MCF 10A (cell line): Measurements from ENCODE around the gene INVS. TPM values are rescaled to one million over a fixed set of nuclear protein-coding genes. Genes with fewer than 3 reads are reported as not detected.

Source experiments
- BruUV-seq: library from RNA; stranded (reverse); fragments of 400-500 nt; replicated peaks from 2 replicates; lab custom pipeline; 2021; lab: Mats Ljungman, UMichigan
- CTCF ChIA-PET: fragments of 300-600 bp; sonication (Branson Sonifier 250); formaldehyde crosslinking; extraction: SDS; loops from one replicate; lab custom pipeline; 2021; ENCODE audit warnings: antibody characterized with exemption, inconsistent platforms; lab: Yijun Ruan, JAX
- POLR2A ChIA-PET: fragments of 300-600, 350-650 bp; sonication (Branson Sonifier 250); formaldehyde crosslinking; extraction: SDS; loops from one replicate; lab custom pipeline; 2020; ENCODE audit warnings: antibody characterized with exemption, inconsistent platforms; lab: Yijun Ruan, JAX
- DNase-seq: peaks from one replicate; pipeline ENCODE4 v3.0.0-alpha.2; 2018; ENCODE audit not compliant: unreplicated experiment
- H3K27ac Mint-ChIP-seq: one replicate; pipeline ENCODE4 v1.8.0; 2022; ENCODE audit warnings: mild to moderate bottlenecking, low read depth, mixed read lengths; ENCODE audit not compliant: unreplicated experiment
- H3K27me3 Mint-ChIP-seq: one replicate; pipeline ENCODE4 v1.8.0; 2022; ENCODE audit warnings: mixed read lengths; ENCODE audit not compliant: insufficient read depth, unreplicated experiment
- H3K36me3 Mint-ChIP-seq: one replicate; pipeline ENCODE4 v1.8.0; 2022; ENCODE audit warnings: mild to moderate bottlenecking, moderate library complexity, mixed read lengths; ENCODE audit not compliant: insufficient read depth, unreplicated experiment
- H3K4me1 Mint-ChIP-seq: one replicate; pipeline ENCODE4 v1.8.0; 2022; ENCODE audit warnings: mixed read lengths; ENCODE audit not compliant: insufficient read depth, unreplicated experiment
- H3K4me3 Mint-ChIP-seq: one replicate; pipeline ENCODE4 v1.8.0; 2022; ENCODE audit warnings: mild to moderate bottlenecking, moderate library complexity, mixed read lengths; ENCODE audit not compliant: unreplicated experiment
- H3K9me3 Mint-ChIP-seq: one replicate; pipeline ENCODE4 v1.8.0; 2022; ENCODE audit warnings: mixed read lengths; ENCODE audit not compliant: unreplicated experiment
- CTCF ChIP-seq: fragments of 200-600 bp; IDR thresholded peaks from one replicate; pipeline ENCODE4 v1.8.0; 2022; ENCODE audit warnings: antibody characterized with exemption, mild to moderate bottlenecking; ENCODE audit not compliant: unreplicated experiment
- intact Hi-C: fragments of 100-400 bp; cut with micrococcal nuclease; formaldehyde crosslinking; loops from 2 replicates; pipeline ENCODE4 v1.14.1; 2022
- total RNA-seq: library from RNA; stranded (reverse); gene quantifications from 2 replicates; pipeline ENCODE4 v1.2.3, GENCODE V29; 2022

The INVS gene
- total RNA-seq, 1 experiment from 2014 or later = 21.9 TPM

GRCh38 chr9:100197553-100197952 lies 98.5 kb downstream of the INVS start:
- intact Hi-C loops = no loop called here
- no peak overlapping the region for H3K4me3 Mint-ChIP-seq
- no TSS peak for BruUV-seq
- no peak overlapping the region for H3K27ac Mint-ChIP-seq
- H3K4me1 Mint-ChIP-seq = no peaks in the 10 kb centered on the region
- ChIA-PET CTCF (interaction anchor here (1.7 kb wide), 1 partner anchor 25 kb away, joined by 6 read pairs; no protein-coding TSS in a partner anchor), POLR2A (no interaction called here)
- peaks cover 11% of the 10 kb centered on the region for H3K36me3 Mint-ChIP-seq
- H3K9me3 Mint-ChIP-seq = peaks cover 8% of the 10 kb centered on the region
- H3K27me3 Mint-ChIP-seq = no peaks in the 10 kb centered on the region
- no peak for TF ChIP-seq CTCF
- DNase-seq = no peak

- intact Hi-C loops = no loop called here
- H3K27ac Mint-ChIP-seq = no peak overlapping the region
- peaks cover 8% of the 10 kb centered on the region for H3K9me3 Mint-ChIP-seq
- BruUV-seq = no TSS peak
- H3K4me1 Mint-ChIP-seq = no peaks in the 10 kb centered on the region
- DNase-seq = no peak
- CTCF ChIA-PET = interaction anchor here (0.6 to 1.7 kb wide), 3 partner anchors 10 to 18 kb away, joined by 3 to 4 read pairs (median 4); no protein-coding TSS in a partner anchor
- H3K27me3 Mint-ChIP-seq = no peaks in the 10 kb centered on the region
- POLR2A ChIA-PET = no interaction called here
- H3K36me3 Mint-ChIP-seq = peaks cover 11% of the 10 kb centered on the region
- TF ChIP-seq CTCF = no peak
- H3K4me3 Mint-ChIP-seq = no peak overlapping the region
Observed at GRCh38 chr9:100202806-100203205, 103.8 kb downstream of the INVS start.

- no peak for DNase-seq
- ChIA-PET CTCF (interaction anchor here (0.7 to 1.3 kb wide), 3 partner anchors 11 to 1020 kb away, joined by 4 read pairs; no protein-coding TSS in a partner anchor), POLR2A (interaction anchor here (0.7 kb wide), 1 partner anchor 73 kb away, joined by 3 read pairs; no protein-coding TSS in a partner anchor)
- Mint-ChIP-seq H3K4me1 (no peaks in the 10 kb centered on the region), H3K27me3 (no peaks in the 10 kb centered on the region), H3K36me3 (peaks cover 6% of the 10 kb centered on the region), H3K9me3 (peaks cover 8% of the 10 kb centered on the region), H3K4me3 (no peak overlapping the region), H3K27ac (no peak overlapping the region)
- no TSS peak for BruUV-seq
- no peak for TF ChIP-seq CTCF
- intact Hi-C loops = no loop called here
Observed at GRCh38 chr9:100204796-100205195, 105.8 kb downstream of the INVS start.

GRCh38 chr9:100206899-100207298 lies 107.9 kb downstream of the INVS start:
- Mint-ChIP-seq H3K27me3 (no peaks in the 10 kb centered on the region), H3K4me3 (no peak overlapping the region), H3K36me3 (no peaks in the 10 kb centered on the region), H3K9me3 (no peaks in the 10 kb centered on the region), H3K27ac (no peak overlapping the region), H3K4me1 (no peaks in the 10 kb centered on the region)
- BruUV-seq = no TSS peak
- DNase-seq = no peak
- intact Hi-C loops = no loop called here
- CTCF ChIA-PET = no interaction called here
- no peak for TF ChIP-seq CTCF
- POLR2A ChIA-PET = no interaction called here
